ENCODE data around the gene CFAP52. TPM values are rescaled to one million over a fixed set of nuclear protein-coding genes. Genes with fewer than 3 reads are reported as not detected.

Gene CFAP52
- total and polyA plus RNA-seq, 2 of the 8 experiments (the other 6 are each of a cell fraction or from before 2014, with no cell fraction given): 0.11 TPM; not detected in 1

DNA sequence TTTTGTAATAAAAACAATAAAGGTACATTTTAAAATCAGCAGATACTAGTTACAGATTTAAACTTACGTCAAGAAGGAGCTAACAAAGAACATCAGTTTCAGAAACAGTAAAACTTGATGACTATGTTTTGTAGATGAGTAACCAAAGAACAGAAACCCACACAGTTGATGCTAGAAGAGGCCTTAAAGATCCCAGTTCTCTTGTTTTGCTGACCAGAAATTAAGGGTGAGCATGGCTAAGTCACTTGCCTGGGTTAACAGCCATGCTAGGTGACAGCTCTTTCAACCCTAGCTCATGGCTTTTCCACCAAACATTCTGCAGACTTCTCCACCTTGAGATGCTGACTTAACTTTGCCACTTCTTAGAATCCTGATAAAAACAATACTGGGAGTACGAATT lies 27.2 kb upstream of the CFAP52 start:
- Histone ChIP-seq H3K79me2 (ENCODE audit: control insufficient read depth in 1 of 2, insufficient read depth in 2 of 2, low read length in 2 of 2) (no peaks in the 10 kb centered on the region), H3K23ac (ENCODE audit: insufficient read length) (no peak overlapping the region), H3K4me2 (ENCODE audit: insufficient read depth in 1 of 2, low read depth in 2 of 2, low read length in 2 of 2) (no peak overlapping the region), H4K20me1 (replicated peaks in 1 of 2; ENCODE audit: control insufficient read depth in 1 of 2, insufficient read depth in 2 of 2, low read length in 2 of 2) (no peaks in the 10 kb centered on the region), H3K4me3 (ENCODE audit: extremely low read depth in 1 of 4, insufficient read depth in 2 of 4, low read depth in 3 of 4, low read length in 4 of 4) (no peak overlapping the region), H3K9me3 (ENCODE audit: insufficient read depth in 2 of 2, low read depth in 1 of 2, low read length in 1 of 2) (no peaks in the 10 kb centered on the region), H3K14ac (ENCODE audit: insufficient read length) (no peak overlapping the region), H3K18ac (ENCODE audit: extremely low read depth, low read length) (no peak overlapping the region), H3K23me2 (ENCODE audit: low read depth, low read length) (no peaks in the 10 kb centered on the region), H3K27me3 (replicated peaks in 1 of 4; ENCODE audit: control insufficient read depth in 3 of 4, extremely low read depth in 1 of 4, insufficient read depth in 3 of 4, low read length in 3 of 4) (no peaks in the 10 kb centered on the region), H2BK20ac (ENCODE audit: low read length) (no peak overlapping the region), H4K8ac (ENCODE audit: extremely low read depth, insufficient read depth, low read length) (no peak overlapping the region), H2BK120ac (replicated peaks; ENCODE audit: low read depth, low read length) (no peak overlapping the region), H3K9ac (replicated peaks in 1 of 4; ENCODE audit: extremely low read depth in 1 of 4, low read depth in 3 of 4, low read length in 3 of 4) (no peak overlapping the region), H2AK5ac (ENCODE audit: low read depth, low read length) (no peak overlapping the region), H3K36me3 (ENCODE audit: control insufficient read depth in 2 of 4, insufficient read depth in 4 of 4, low read length in 3 of 4) (no peaks in the 10 kb centered on the region), H2BK15ac (ENCODE audit: low read length) (no peak overlapping the region), H4K5ac (ENCODE audit: insufficient read length, low read depth, low read length) (no peak overlapping the region), H3K4ac (replicated peaks; ENCODE audit: insufficient read length, low read depth, low read length) (no peak overlapping the region), H4K91ac (replicated peaks; ENCODE audit: insufficient read length, low read length) (no peak overlapping the region), H3K27ac (ENCODE audit: low read depth, low read length) (no peak overlapping the region), H2BK5ac (ENCODE audit: low read depth, low read length) (no peak overlapping the region), H2BK12ac (ENCODE audit: low read depth, low read length) (no peak overlapping the region), H3K56ac (replicated peaks; ENCODE audit: insufficient read length, low read depth, low read length) (no peak overlapping the region), H3K79me1 (ENCODE audit: low read depth, low read length) (no peaks in the 10 kb centered on the region), H3K4me1 (replicated peaks in 1 of 4; ENCODE audit: control insufficient read depth in 3 of 4, insufficient read depth in 4 of 4, low read length in 3 of 4) (no peaks in the 10 kb centered on the region), H2AFZ (ENCODE audit: low read length) (no peak overlapping the region)
- FAIRE-seq (no peak), DNase-seq (ENCODE audit: low read depth in 1 of 2, low spot score in 2 of 2) (no peak)
- CTCF ChIA-PET (ENCODE audit: partially characterized antibody): interaction anchor here (0.8 to 1.6 kb wide), 3 partner anchors 18 to 27 kb away, joined by 3 to 5 read pairs (median 4); partner anchors contain the start of gene CFAP52
- no peak for TF ChIP-seq SUZ12 (IDR thresholded peaks at IDR 0.05; ENCODE audit: low read length)
- no peak for TF ChIP-seq BACH1 (IDR thresholded peaks at IDR 0.05; ENCODE audit: low read length)
- TF ChIP-seq NRF1 (IDR thresholded peaks at IDR 0.05; ENCODE audit: low read depth, low read length): no peak
- TF ChIP-seq CBX8 (IDR thresholded peaks at IDR 0.05; ENCODE audit: borderline replicate concordance, low read depth, low read length): no peak
- 96% methylated on average over 2 of the region's 2 CpGs; no CpG with 5 or more reads in 1 of the 2 experiments for WGBS, 2 experiments (ENCODE audit: extremely low coverage in 1 of 2, insufficient coverage in 1 of 2, insufficient read length in 1 of 2, insufficient replicate concordance in 2 of 2, low coverage in 1 of 2, low lambda C conversion rate in 2 of 2, missing lambda C conversion rate in 1 of 2)
- POLR2A ChIA-PET (ENCODE audit: partially characterized antibody): no interaction called here

Data from H1 (cell line).